ENCODE measurements around the gene GCC2. TPM values are rescaled to one million over a fixed set of nuclear protein-coding genes. Genes with fewer than 3 reads are reported as not detected.
"Not testable (repeated sequence)": the region's sequence is repeated elsewhere in the genome, so short reads cannot be mapped to it uniquely, and the experiment has no call there.

Gene GCC2
- polyA plus RNA-seq, 2 donors, result 5.3 to 6.2 TPM

DNA sequence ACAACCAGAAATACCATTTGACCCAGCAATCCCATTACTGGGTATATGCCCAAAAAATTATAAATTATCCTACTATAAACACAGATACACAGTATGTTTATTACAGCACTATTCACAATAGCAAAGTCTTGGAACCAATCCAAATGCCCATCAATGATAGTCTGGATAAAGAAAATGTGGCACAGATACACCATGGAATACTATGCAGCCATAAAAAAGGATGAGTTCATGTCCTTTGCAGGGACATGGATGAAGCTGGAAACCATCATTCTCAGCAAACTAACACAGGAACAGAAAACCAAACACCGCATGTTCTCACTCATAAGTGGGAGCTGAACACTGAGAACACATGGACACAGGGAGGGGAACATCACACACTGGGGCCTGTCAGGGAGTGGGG is 13.4 kb upstream of the GCC2 start:
- H3K27me3 ChIP-seq (ENCODE audit: control insufficient read depth in 1 of 2, insufficient read depth in 2 of 2, low read length in 2 of 2); H3K4me3 ChIP-seq (ENCODE audit: low read depth in 1 of 2, low read length in 2 of 2); H3K4me1 ChIP-seq (ENCODE audit: control insufficient read depth in 2 of 2, insufficient read depth in 2 of 2, low read length in 1 of 2); H3K27ac ChIP-seq (ENCODE audit: low read depth in 2 of 2, low read length in 1 of 2); H3K9me3 ChIP-seq (ENCODE audit: control insufficient read depth in 2 of 2, insufficient read depth in 1 of 2, low read depth in 1 of 2, low read length in 1 of 2); H3K36me3 ChIP-seq (ENCODE audit: control insufficient read depth in 2 of 2, insufficient read depth in 2 of 2, low read length in 1 of 2): not testable (repeated sequence)
- 67 to 96% methylated on average over 1 of the region's 1 CpG for WGBS, 2 donors

DNA sequence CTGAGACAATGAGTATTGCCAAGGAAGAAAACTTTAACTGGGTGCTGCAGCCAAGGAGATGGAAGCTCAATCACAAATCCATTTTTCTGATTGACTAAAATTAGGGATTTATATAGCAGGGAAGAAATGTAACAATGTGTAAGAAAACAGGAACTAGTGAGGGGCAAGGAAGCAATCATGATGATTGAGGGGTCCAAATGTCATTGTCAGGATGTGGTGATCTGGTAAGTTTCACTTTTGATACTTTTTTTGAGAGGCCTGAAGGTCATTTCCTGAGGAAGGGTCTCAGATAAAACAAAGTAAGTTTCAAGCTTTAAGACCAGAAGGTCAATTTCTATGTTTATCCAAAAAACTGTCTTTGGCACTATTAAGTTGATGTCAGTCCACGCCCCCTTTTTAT is 12.0 kb upstream of the GCC2 start:
- 79 to 91% methylated on average over 1 of the region's 1 CpG for WGBS, 2 donors
- Histone ChIP-seq H3K27me3 (ENCODE audit: control insufficient read depth in 1 of 2, insufficient read depth in 2 of 2, low read length in 2 of 2) (no peaks in the 10 kb centered on the region), H3K9me3 (ENCODE audit: control insufficient read depth in 2 of 2, insufficient read depth in 1 of 2, low read depth in 1 of 2, low read length in 1 of 2) (no peaks in the 10 kb centered on the region), H3K36me3 (ENCODE audit: control insufficient read depth in 2 of 2, insufficient read depth in 2 of 2, low read length in 1 of 2) (no peaks in the 10 kb centered on the region), H3K4me1 (ENCODE audit: control insufficient read depth in 2 of 2, insufficient read depth in 2 of 2, low read length in 1 of 2) (no peaks in the 10 kb centered on the region), H3K4me3 (ENCODE audit: low read depth in 1 of 2, low read length in 2 of 2) (no peak overlapping the region), H3K27ac (ENCODE audit: low read depth in 2 of 2, low read length in 1 of 2) (no peak overlapping the region)

DNA sequence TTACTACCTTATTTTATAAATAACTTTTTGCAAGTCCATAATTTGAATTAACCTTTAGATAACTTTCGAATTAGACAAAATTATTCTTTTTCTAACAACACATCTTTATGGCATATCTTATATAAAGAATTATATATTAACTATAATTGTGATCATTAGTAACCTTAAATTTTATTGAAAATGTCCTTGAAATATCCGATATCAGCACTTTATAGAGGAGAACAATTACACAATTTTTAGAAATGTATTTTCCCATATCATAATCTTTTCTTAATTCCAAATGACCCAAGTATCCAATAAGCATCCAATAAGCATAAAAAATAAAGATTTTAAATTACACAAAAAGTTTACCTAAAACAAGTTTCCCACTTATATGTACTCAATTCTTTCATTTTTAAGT is 7.3 kb upstream of the GCC2 start:
- Histone ChIP-seq H3K9me3 (ENCODE audit: control insufficient read depth in 2 of 2, insufficient read depth in 1 of 2, low read depth in 1 of 2, low read length in 1 of 2) (no peaks in the 10 kb centered on the region), H3K27me3 (ENCODE audit: control insufficient read depth in 1 of 2, insufficient read depth in 2 of 2, low read length in 2 of 2) (no peaks in the 10 kb centered on the region), H3K4me3 (ENCODE audit: low read depth in 1 of 2, low read length in 2 of 2) (no peak overlapping the region), H3K27ac (ENCODE audit: low read depth in 2 of 2, low read length in 1 of 2) (no peak overlapping the region), H3K36me3 (ENCODE audit: control insufficient read depth in 2 of 2, insufficient read depth in 2 of 2, low read length in 1 of 2) (no peaks in the 10 kb centered on the region), H3K4me1 (ENCODE audit: control insufficient read depth in 2 of 2, insufficient read depth in 2 of 2, low read length in 1 of 2) (no peaks in the 10 kb centered on the region)
- WGBS, 2 donors, result 89 to 93% methylated on average over 2 of the region's 2 CpGs

DNA sequence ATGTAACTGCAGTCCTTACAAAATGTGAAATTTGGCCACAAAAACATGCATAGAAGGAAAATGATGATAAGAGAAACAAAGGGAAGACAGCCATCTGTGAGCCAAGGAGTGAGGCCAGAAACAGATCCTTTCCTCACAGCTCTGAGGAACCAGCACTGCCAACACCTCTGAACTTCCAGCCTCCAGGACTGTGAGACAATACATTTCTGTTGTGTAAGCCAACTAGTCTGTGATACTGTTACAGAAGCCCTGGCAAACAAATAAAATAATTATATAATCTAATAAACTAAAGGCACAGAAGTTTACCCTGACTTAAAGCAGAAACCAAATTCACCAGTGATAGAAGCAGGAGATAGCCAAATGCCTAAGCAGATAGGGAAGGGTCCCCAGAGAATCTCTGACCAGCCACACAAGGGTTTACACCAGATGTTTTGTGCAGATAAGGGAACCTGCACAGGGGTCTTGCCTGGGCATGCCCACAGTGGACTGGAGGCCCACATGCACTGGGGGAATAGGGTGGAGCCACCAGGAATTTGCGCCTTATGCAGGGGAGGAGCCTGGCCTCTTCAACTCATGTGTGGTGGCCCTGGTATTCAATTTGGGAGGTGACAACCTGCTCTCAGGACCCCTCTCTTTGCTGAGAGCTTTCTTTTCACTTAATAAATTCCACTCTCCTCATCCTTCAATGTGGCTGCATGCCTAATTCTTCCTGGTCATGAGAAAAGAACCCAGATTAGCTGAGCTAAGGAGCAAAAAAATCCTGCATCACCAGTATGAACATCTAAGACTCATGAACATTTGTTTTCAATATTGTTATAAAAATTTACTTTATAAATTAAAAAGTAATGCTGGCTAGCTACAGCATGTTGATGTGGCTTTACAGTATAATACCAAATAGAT is 3.8 kb upstream of the GCC2 start:
- 86 to 100% methylated on average over 1 of the region's 1 CpG for WGBS, 2 donors
- H3K27me3 ChIP-seq (ENCODE audit: control insufficient read depth in 1 of 2, insufficient read depth in 2 of 2, low read length in 2 of 2), result no peaks in the 10 kb centered on the region
- H3K9me3 ChIP-seq (ENCODE audit: control insufficient read depth in 2 of 2, insufficient read depth in 1 of 2, low read depth in 1 of 2, low read length in 1 of 2), result no peaks in the 10 kb centered on the region
- H3K4me3 ChIP-seq (ENCODE audit: low read depth in 1 of 2, low read length in 2 of 2), result no peak overlapping the region
- no peaks in the 10 kb centered on the region for H3K36me3 ChIP-seq (ENCODE audit: control insufficient read depth in 2 of 2, insufficient read depth in 2 of 2, low read length in 1 of 2)
- no peak overlapping the region for H3K27ac ChIP-seq (ENCODE audit: low read depth in 2 of 2, low read length in 1 of 2)
- H3K4me1 ChIP-seq (ENCODE audit: control insufficient read depth in 2 of 2, insufficient read depth in 2 of 2, low read length in 1 of 2), result peaks cover 0 to 2% of the 10 kb centered on the region in 2 donors

DNA sequence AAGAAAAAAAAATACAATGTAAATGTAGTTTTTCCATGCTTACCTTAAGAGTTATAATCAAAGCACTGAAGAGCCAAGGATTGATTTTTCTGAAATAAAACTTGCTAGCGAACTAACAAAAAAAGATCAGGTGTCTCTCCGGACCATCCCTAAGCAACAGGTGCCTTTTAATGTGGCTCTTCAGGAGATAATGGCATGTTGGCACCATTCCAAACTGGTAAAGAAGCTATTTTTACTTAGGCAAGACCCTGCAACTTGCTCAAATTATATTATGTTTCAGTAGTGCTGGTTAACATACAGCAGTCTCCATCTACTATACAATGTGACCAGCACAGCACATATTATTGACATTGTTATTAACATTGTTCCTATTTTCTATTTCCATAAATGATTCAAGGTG is 2.3 kb upstream of the GCC2 start:
- Histone ChIP-seq H3K27ac (ENCODE audit: low read depth in 2 of 2, low read length in 1 of 2) (no peak overlapping the region), H3K4me1 (ENCODE audit: control insufficient read depth in 2 of 2, insufficient read depth in 2 of 2, low read length in 1 of 2) (peaks cover 0 to 2% of the 10 kb centered on the region in 2 donors), H3K9me3 (ENCODE audit: control insufficient read depth in 2 of 2, insufficient read depth in 1 of 2, low read depth in 1 of 2, low read length in 1 of 2) (no peaks in the 10 kb centered on the region), H3K27me3 (ENCODE audit: control insufficient read depth in 1 of 2, insufficient read depth in 2 of 2, low read length in 2 of 2) (no peaks in the 10 kb centered on the region), H3K36me3 (ENCODE audit: control insufficient read depth in 2 of 2, insufficient read depth in 2 of 2, low read length in 1 of 2) (no peaks in the 10 kb centered on the region), H3K4me3 (ENCODE audit: low read depth in 1 of 2, low read length in 2 of 2) (no peak overlapping the region)
- 93 to 97% methylated on average over 2 of the region's 2 CpGs for WGBS, 2 donors

DNA sequence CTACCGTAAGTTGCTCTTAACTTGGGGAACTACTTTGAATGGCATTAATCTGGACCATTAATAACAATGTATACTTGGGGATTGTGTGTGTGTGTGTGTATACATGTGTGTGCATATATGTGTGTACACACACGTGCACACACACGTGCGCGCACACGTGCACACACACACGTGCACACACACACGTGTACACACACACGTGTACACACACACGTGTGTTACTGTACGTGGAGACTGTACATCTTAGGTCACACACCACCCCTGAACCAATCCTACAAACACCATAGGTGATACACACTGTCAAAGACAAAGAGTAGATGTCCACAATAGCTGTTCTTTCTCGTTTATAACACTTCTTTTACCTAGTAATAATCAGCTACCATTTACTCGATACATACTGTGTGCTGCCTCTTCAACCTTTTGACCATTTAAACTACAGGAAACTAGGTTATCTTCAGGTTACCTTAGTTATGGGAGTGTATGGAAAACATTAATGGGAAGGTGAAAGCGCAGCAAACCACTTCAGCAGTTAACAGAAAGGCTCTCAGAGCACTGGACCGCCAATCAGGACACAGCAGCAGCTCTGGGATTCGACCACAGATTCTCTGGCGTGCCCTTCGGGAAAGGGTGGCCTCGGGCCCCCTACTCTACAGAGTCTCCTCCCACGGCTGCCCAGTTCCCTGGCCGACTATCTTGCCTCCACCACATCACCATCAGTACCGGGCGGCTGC is 894 bp upstream of the GCC2 start:
- H3K9me3 ChIP-seq (ENCODE audit: control insufficient read depth in 2 of 2, insufficient read depth in 1 of 2, low read depth in 1 of 2, low read length in 1 of 2), result no peaks in the 10 kb centered on the region
- 45 to 46% methylated on average over 23 of the region's 23 CpGs for WGBS, 2 donors
- no peaks in the 10 kb centered on the region for H3K36me3 ChIP-seq (ENCODE audit: control insufficient read depth in 2 of 2, insufficient read depth in 2 of 2, low read length in 1 of 2)
- H3K27ac ChIP-seq (ENCODE audit: low read depth in 2 of 2, low read length in 1 of 2), result peak overlapping the region; percentile 69 to 97
- H3K27me3 ChIP-seq (ENCODE audit: control insufficient read depth in 1 of 2, insufficient read depth in 2 of 2, low read length in 2 of 2), result no peaks in the 10 kb centered on the region
- peaks cover 0 to 2% of the 10 kb centered on the region in 2 donors for H3K4me1 ChIP-seq (ENCODE audit: control insufficient read depth in 2 of 2, insufficient read depth in 2 of 2, low read length in 1 of 2)
- H3K4me3 ChIP-seq (ENCODE audit: low read depth in 1 of 2, low read length in 2 of 2), result peak overlapping the region; percentile 93 to 100

DNA sequence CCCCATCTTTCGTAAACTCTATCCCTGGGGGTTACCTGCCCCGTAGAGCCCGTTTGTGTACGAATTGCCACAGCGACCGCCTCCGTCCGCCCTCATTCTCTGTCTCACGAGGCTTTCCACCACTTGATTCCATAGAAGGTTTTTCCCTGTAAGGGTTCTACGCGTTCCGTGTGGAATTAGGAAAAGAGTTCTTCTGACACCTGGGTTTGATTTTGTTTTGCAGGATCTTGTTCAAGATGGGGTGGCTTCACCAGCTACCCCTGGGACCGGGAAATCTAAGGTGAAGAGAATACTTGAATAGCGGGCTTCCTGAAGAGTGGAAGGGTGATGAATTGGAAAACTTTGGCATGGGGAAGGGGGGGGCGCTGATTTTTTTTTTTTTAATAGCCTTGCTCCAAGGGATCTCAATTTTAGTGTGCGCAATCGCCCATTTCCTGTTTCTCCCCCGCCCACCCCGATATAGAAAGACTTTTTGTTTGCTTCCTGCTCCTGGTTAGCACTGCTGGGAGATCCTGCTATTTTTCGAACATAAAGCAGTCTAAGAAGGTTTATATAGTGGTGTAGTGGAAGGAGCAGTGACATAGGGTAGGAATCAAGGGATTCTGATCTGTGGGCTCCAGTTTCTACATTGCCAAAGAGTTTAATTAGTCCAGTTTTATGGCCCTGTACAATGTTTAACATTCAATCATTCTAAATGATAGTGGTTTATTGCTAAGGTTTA is 564 bp downstream of the GCC2 start:
- H3K9me3 ChIP-seq (ENCODE audit: control insufficient read depth in 2 of 2, insufficient read depth in 1 of 2, low read depth in 1 of 2, low read length in 1 of 2), result no peaks in the 10 kb centered on the region
- 0% methylated on average over 20 of the region's 20 CpGs for WGBS, 2 donors
- H3K4me3 ChIP-seq (ENCODE audit: low read depth in 1 of 2, low read length in 2 of 2), result peak overlapping the region; percentile 93 to 100
- H3K36me3 ChIP-seq (ENCODE audit: control insufficient read depth in 2 of 2, insufficient read depth in 2 of 2, low read length in 1 of 2), result peaks cover 0 to 3% of the 10 kb centered on the region in 2 donors
- H3K27ac ChIP-seq (ENCODE audit: low read depth in 2 of 2, low read length in 1 of 2), result peak overlapping the region; percentile 91 to 97
- no peaks in the 10 kb centered on the region for H3K27me3 ChIP-seq (ENCODE audit: control insufficient read depth in 1 of 2, insufficient read depth in 2 of 2, low read length in 2 of 2)
- H3K4me1 ChIP-seq (ENCODE audit: control insufficient read depth in 2 of 2, insufficient read depth in 2 of 2, low read length in 1 of 2), result peaks cover 0 to 2% of the 10 kb centered on the region in 2 donors

DNA sequence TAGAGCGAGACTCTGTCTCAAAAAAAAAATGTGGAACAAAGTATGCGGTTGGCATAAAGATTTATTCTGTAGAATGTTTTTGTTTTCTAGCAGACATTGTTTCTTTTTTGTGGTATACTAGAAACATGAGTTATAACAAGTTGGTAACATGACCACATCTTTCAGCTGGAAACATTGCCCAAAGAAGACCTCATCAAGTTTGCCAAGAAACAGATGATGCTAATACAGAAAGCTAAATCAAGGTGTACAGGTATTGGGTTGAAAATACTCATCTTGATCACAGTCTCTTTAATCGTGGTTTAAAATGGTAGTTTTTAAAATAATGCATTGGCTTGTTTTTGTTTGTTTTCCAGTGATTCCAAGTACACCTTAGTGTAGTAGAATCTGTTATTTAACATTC is 1.9 kb downstream of the GCC2 start:
- Histone ChIP-seq H3K9me3 (ENCODE audit: control insufficient read depth in 2 of 2, insufficient read depth in 1 of 2, low read depth in 1 of 2, low read length in 1 of 2) (no peaks in the 10 kb centered on the region), H3K4me1 (ENCODE audit: control insufficient read depth in 2 of 2, insufficient read depth in 2 of 2, low read length in 1 of 2) (peaks cover 0 to 2% of the 10 kb centered on the region in 2 donors), H3K27me3 (ENCODE audit: control insufficient read depth in 1 of 2, insufficient read depth in 2 of 2, low read length in 2 of 2) (no peaks in the 10 kb centered on the region), H3K4me3 (ENCODE audit: low read depth in 1 of 2, low read length in 2 of 2) (no peak overlapping the region), H3K36me3 (ENCODE audit: control insufficient read depth in 2 of 2, insufficient read depth in 2 of 2, low read length in 1 of 2) (peaks cover 0 to 6% of the 10 kb centered on the region in 2 donors), H3K27ac (ENCODE audit: low read depth in 2 of 2, low read length in 1 of 2) (no peak overlapping the region)
- WGBS, 2 donors, result 89 to 92% methylated on average over 3 of the region's 3 CpGs

DNA sequence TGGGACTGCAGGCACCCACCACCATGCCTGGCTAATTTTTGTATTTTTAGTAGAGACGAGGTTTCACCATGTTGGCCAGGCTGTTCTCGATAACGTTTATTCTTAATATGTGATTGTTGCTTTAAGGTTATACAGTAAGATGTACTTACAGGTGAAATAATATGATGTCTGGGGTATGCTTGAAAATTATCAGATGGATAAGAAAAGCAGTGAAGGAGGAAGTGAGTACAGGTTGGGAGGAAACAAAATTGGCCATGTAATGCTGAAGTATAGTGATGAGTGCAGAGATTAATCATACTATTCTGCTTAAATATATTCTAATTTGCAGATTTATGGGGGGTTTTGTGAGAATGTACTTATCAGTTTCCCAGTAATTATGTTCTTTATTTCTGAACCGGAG is 3.0 kb downstream of the GCC2 start:
- WGBS, 2 donors, result 83 to 93% methylated on average over 4 of the region's 4 CpGs
- Histone ChIP-seq H3K27me3 (ENCODE audit: control insufficient read depth in 1 of 2, insufficient read depth in 2 of 2, low read length in 2 of 2) (no peaks in the 10 kb centered on the region), H3K4me3 (ENCODE audit: low read depth in 1 of 2, low read length in 2 of 2) (no peak overlapping the region), H3K9me3 (ENCODE audit: control insufficient read depth in 2 of 2, insufficient read depth in 1 of 2, low read depth in 1 of 2, low read length in 1 of 2) (no peaks in the 10 kb centered on the region), H3K27ac (ENCODE audit: low read depth in 2 of 2, low read length in 1 of 2) (no peak overlapping the region), H3K36me3 (ENCODE audit: control insufficient read depth in 2 of 2, insufficient read depth in 2 of 2, low read length in 1 of 2) (peaks cover 2 to 8% of the 10 kb centered on the region in 2 donors), H3K4me1 (ENCODE audit: control insufficient read depth in 2 of 2, insufficient read depth in 2 of 2, low read length in 1 of 2) (peaks cover 0 to 2% of the 10 kb centered on the region in 2 donors)
